ENCODE measurements around the gene AP4M1. TPM values are rescaled to one million over a fixed set of nuclear protein-coding genes. Genes with fewer than 3 reads are reported as not detected.

Gene AP4M1
- total and polyA plus RNA-seq, 9 of the 15 experiments (the other 6 are each of a cell fraction or from before 2014, with no cell fraction given), result 1.3 to 30.9 (median 14.1) TPM

DNA sequence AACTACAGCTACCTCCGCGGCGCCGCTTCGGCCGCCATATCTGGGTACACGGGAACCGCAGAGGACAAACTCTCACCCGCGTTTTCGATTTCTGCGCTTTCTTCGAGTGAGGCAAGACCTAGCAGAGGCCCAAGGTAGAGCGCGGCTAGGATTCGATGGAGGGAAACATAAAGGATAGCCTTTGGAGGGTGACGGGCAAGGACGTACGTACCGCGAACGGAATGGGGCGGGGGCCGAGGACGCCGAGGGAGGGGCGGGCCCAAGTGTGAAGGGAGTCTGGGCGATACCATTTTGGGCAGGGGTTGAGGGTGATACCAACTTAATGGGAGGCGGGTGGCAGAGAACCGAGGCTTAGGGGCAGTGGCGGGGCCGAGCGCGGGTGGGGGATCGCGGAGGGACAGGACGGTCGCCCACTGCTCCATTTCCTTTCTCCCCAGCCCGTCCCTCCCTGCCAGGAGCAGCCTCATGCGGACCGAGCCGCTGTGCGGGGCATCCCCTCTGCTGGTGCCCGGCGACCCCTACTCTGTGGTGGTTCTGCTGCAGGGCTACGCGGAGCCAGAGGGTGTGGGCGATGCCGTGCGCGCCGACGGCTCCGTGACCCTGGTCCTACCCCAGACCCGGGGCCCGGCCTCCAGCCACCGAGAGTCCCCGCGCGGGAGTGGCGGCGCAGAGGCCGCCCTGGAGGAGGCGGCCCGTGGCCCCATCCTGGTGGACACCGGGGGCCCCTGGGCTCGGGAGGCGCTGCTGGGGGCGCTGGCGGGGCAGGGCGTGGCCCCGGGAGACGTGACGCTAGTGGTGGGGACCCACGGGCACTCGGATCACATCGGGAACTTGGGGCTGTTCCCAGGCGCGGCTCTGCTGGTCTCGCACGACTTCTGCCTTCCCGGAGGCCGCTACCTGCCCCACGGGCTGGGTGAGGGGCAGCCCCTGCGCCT lies 25.8 kb downstream of the AP4M1 start, which contains the start of gene MBLAC1 (continued):
- TF ChIP-seq, protein P1, sequence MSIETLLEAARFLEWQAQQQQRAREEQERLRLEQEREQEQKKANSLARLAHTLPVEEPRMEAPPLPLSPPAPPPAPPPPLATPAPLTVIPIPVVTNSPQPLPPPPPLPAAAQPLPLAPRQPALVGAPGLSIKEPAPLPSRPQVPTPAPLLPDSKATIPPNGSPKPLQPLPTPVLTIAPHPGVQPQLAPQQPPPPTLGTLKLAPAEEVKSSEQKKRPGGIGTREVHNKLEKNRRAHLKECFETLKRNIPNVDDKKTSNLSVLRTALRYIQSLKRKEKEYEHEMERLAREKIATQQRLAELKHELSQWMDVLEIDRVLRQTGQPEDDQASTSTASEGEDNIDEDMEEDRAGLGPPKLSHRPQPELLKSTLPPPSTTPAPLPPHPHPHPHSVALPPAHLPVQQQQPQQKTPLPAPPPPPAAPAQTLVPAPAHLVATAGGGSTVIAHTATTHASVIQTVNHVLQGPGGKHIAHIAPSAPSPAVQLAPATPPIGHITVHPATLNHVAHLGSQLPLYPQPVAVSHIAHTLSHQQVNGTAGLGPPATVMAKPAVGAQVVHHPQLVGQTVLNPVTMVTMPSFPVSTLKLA (conservative IDR thresholded peaks at IDR 0.05), result peak; percentile 75 to 77
- 0 out of 2 replicates have a peak, but pooled peaks have one; percentile 26 for TF ChIP-seq DIDO1 (tag; IDR thresholded peaks at IDR 0.05; ENCODE audit: low read depth)
- TF ChIP-seq, protein P2, sequence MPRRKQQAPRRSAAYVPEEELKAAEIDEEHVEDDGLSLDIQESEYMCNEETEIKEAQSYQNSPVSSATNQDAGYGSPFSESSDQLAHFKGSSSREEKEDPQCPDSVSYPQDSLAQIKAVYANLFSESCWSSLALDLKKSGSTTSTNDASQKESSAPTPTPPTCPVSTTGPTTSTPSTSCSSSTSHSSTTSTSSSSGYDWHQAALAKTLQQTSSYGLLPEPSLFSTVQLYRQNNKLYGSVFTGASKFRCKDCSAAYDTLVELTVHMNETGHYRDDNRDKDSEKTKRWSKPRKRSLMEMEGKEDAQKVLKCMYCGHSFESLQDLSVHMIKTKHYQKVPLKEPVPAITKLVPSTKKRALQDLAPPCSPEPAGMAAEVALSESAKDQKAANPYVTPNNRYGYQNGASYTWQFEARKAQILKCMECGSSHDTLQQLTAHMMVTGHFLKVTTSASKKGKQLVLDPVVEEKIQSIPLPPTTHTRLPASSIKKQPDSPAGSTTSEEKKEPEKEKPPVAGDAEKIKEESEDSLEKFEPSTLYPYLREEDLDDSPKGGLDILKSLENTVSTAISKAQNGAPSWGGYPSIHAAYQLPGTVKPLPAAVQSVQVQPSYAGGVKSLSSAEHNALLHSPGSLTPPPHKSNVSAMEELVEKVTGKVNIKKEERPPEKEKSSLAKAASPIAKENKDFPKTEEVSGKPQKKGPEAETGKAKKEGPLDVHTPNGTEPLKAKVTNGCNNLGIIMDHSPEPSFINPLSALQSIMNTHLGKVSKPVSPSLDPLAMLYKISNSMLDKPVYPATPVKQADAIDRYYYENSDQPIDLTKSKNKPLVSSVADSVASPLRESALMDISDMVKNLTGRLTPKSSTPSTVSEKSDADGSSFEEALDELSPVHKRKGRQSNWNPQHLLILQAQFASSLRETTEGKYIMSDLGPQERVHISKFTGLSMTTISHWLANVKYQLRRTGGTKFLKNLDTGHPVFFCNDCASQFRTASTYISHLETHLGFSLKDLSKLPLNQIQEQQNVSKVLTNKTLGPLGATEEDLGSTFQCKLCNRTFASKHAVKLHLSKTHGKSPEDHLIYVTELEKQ (CRISPR knock-in tag; IDR thresholded peaks at IDR 0.05), result no peak
- TF ChIP-seq TCFL5 (CRISPR knock-in tag; conservative IDR thresholded peaks at IDR 0.05), result no peak
- TF ChIP-seq, protein P3, sequence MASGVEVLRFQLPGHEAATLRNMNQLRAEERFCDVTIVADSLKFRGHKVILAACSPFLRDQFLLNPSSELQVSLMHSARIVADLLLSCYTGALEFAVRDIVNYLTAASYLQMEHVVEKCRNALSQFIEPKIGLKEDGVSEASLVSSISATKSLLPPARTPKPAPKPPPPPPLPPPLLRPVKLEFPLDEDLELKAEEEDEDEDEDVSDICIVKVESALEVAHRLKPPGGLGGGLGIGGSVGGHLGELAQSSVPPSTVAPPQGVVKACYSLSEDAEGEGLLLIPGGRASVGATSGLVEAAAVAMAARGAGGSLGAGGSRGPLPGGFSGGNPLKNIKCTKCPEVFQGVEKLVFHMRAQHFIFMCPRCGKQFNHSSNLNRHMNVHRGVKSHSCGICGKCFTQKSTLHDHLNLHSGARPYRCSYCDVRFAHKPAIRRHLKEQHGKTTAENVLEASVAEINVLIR (CRISPR knock-in tag; IDR thresholded peaks at IDR 0.05), result no peak
- TF ChIP-seq XRCC4 (IDR thresholded peaks at IDR 0.05; ENCODE audit: extremely low read depth, insufficient read depth, insufficient read length), result no peak
- no peak for TF ChIP-seq SRSF7 (optimal IDR thresholded peaks at IDR 0.05; ENCODE audit: low read depth, low read length)
- no peak for TF ChIP-seq NFATC3 (IDR thresholded peaks at IDR 0.05)
- no peak for TF ChIP-seq ZFP1 (CRISPR knock-in tag; IDR thresholded peaks at IDR 0.05)
- TF ChIP-seq BRD4 (IDR thresholded peaks at IDR 0.05), result no peak
- TF ChIP-seq HNRNPLL (IDR thresholded peaks at IDR 0.05; ENCODE audit: low read depth, low read length, poor library complexity, severe bottlenecking), result peak; percentile 62
- 0 out of 2 replicates have a peak, but pooled peaks have one; percentile 45 for TF ChIP-seq CBFB (CRISPR knock-in tag; IDR thresholded peaks at IDR 0.05)
- TF ChIP-seq, protein P4, sequence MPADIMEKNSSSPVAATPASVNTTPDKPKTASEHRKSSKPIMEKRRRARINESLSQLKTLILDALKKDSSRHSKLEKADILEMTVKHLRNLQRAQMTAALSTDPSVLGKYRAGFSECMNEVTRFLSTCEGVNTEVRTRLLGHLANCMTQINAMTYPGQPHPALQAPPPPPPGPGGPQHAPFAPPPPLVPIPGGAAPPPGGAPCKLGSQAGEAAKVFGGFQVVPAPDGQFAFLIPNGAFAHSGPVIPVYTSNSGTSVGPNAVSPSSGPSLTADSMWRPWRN (IDR thresholded peaks at IDR 0.05; ENCODE audit: low read depth), result no peak
- no peak; the same call in none of the 2 replicates for TF ChIP-seq TAL1 (IDR thresholded peaks at IDR 0.05)
- TF ChIP-seq MEIS2 (IDR thresholded peaks at IDR 0.05; ENCODE audit: partially characterized antibody), result no peak
- no peak for TF ChIP-seq RBM22 (IDR thresholded peaks at IDR 0.05; ENCODE audit: low read depth, low read length, poor library complexity, severe bottlenecking)
- peak; percentile 83; the same call in 1 of the 2 replicates for TF ChIP-seq CBX1 (IDR thresholded peaks at IDR 0.05; ENCODE audit: low read depth)
- TF ChIP-seq BRF2 (IDR thresholded peaks at IDR 0.05; ENCODE audit: borderline replicate concordance, insufficient read depth, insufficient read length), result no peak
- no peak for TF ChIP-seq RBM34 (IDR thresholded peaks at IDR 0.05; ENCODE audit: borderline replicate concordance, insufficient read depth, low read length)

All from K562 (cell line).